Measurements from ENCODE around the gene YDJC. TPM values are rescaled to one million over a fixed set of nuclear protein-coding genes. Genes with fewer than 3 reads are reported as not detected.

Gene YDJC
- total and polyA plus RNA-seq, 9 of the 15 experiments (the other 6 are each of a cell fraction or from before 2014, with no cell fraction given): 13.5 to 871 (median 164) TPM

DNA sequence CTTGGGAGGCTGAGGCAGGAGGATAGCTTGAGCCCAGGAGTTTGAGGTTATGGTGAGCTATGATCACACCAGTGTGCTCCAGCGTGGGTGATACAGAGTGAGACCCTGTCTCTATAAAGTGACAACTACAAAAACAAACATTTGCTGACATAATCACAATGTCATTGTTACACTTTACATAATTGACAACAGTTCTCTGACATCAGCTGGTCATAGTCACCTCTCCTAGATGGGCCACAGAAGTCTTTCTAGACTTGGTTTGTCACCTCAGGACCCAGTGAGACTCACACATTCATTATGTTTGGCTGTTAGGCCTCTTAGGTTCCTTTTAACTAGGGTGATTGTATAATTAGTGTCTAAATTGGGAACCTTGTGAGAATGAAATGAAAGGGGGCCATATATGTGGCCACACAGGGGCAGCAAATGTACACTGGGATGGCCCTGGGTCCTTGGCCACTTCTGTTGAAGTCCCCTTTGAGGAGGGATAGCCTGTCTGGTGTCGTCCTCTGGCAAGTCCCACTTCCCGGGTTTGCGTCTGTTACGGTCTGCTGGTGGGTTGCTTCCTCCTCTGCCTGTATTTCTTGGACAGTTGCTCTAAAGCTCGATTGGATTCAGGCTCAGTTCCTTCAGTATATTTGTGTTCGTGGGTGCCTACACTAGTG is 30.2 kb upstream of the YDJC start (continued):
- TF ChIP-seq, protein P1, sequence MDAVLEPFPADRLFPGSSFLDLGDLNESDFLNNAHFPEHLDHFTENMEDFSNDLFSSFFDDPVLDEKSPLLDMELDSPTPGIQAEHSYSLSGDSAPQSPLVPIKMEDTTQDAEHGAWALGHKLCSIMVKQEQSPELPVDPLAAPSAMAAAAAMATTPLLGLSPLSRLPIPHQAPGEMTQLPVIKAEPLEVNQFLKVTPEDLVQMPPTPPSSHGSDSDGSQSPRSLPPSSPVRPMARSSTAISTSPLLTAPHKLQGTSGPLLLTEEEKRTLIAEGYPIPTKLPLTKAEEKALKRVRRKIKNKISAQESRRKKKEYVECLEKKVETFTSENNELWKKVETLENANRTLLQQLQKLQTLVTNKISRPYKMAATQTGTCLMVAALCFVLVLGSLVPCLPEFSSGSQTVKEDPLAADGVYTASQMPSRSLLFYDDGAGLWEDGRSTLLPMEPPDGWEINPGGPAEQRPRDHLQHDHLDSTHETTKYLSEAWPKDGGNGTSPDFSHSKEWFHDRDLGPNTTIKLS (IDR thresholded peaks at IDR 0.05; ENCODE audit: borderline replicate concordance, low read depth): no peak
- TF ChIP-seq, protein P2, sequence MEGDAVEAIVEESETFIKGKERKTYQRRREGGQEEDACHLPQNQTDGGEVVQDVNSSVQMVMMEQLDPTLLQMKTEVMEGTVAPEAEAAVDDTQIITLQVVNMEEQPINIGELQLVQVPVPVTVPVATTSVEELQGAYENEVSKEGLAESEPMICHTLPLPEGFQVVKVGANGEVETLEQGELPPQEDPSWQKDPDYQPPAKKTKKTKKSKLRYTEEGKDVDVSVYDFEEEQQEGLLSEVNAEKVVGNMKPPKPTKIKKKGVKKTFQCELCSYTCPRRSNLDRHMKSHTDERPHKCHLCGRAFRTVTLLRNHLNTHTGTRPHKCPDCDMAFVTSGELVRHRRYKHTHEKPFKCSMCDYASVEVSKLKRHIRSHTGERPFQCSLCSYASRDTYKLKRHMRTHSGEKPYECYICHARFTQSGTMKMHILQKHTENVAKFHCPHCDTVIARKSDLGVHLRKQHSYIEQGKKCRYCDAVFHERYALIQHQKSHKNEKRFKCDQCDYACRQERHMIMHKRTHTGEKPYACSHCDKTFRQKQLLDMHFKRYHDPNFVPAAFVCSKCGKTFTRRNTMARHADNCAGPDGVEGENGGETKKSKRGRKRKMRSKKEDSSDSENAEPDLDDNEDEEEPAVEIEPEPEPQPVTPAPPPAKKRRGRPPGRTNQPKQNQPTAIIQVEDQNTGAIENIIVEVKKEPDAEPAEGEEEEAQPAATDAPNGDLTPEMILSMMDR (IDR thresholded peaks at IDR 0.05 in 2 of 3, conservative IDR thresholded peaks at IDR 0.05 in 1 of 3; ENCODE audit: insufficient read depth in 2 of 3, low read depth in 1 of 3, low read length in 3 of 3): peak in 2 of 3 experiments; percentile 76 to 80; a peak in 4 of 6 replicates
- TF ChIP-seq MYBL2 (IDR thresholded peaks at IDR 0.05; ENCODE audit: low read depth) (no peak), MYBL2 (CRISPR knock-in tag; IDR thresholded peaks at IDR 0.05; ENCODE audit: borderline replicate concordance) (no peak)
- TF ChIP-seq, protein P3, sequence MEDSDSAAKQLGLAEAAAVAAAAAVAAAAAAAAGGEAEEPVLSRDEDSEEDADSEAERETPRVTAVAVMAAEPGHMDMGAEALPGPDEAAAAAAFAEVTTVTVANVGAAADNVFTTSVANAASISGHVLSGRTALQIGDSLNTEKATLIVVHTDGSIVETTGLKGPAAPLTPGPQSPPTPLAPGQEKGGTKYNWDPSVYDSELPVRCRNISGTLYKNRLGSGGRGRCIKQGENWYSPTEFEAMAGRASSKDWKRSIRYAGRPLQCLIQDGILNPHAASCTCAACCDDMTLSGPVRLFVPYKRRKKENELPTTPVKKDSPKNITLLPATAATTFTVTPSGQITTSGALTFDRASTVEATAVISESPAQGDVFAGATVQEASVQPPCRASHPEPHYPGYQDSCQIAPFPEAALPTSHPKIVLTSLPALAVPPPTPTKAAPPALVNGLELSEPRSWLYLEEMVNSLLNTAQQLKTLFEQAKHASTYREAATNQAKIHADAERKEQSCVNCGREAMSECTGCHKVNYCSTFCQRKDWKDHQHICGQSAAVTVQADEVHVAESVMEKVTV (CRISPR knock-in tag; IDR thresholded peaks at IDR 0.05): no peak
- TF ChIP-seq, protein P4, sequence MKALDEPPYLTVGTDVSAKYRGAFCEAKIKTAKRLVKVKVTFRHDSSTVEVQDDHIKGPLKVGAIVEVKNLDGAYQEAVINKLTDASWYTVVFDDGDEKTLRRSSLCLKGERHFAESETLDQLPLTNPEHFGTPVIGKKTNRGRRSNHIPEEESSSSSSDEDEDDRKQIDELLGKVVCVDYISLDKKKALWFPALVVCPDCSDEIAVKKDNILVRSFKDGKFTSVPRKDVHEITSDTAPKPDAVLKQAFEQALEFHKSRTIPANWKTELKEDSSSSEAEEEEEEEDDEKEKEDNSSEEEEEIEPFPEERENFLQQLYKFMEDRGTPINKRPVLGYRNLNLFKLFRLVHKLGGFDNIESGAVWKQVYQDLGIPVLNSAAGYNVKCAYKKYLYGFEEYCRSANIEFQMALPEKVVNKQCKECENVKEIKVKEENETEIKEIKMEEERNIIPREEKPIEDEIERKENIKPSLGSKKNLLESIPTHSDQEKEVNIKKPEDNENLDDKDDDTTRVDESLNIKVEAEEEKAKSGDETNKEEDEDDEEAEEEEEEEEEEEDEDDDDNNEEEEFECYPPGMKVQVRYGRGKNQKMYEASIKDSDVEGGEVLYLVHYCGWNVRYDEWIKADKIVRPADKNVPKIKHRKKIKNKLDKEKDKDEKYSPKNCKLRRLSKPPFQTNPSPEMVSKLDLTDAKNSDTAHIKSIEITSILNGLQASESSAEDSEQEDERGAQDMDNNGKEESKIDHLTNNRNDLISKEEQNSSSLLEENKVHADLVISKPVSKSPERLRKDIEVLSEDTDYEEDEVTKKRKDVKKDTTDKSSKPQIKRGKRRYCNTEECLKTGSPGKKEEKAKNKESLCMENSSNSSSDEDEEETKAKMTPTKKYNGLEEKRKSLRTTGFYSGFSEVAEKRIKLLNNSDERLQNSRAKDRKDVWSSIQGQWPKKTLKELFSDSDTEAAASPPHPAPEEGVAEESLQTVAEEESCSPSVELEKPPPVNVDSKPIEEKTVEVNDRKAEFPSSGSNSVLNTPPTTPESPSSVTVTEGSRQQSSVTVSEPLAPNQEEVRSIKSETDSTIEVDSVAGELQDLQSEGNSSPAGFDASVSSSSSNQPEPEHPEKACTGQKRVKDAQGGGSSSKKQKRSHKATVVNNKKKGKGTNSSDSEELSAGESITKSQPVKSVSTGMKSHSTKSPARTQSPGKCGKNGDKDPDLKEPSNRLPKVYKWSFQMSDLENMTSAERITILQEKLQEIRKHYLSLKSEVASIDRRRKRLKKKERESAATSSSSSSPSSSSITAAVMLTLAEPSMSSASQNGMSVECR (CRISPR knock-in tag; IDR thresholded peaks at IDR 0.05): no peak
- TF ChIP-seq, protein P5, sequence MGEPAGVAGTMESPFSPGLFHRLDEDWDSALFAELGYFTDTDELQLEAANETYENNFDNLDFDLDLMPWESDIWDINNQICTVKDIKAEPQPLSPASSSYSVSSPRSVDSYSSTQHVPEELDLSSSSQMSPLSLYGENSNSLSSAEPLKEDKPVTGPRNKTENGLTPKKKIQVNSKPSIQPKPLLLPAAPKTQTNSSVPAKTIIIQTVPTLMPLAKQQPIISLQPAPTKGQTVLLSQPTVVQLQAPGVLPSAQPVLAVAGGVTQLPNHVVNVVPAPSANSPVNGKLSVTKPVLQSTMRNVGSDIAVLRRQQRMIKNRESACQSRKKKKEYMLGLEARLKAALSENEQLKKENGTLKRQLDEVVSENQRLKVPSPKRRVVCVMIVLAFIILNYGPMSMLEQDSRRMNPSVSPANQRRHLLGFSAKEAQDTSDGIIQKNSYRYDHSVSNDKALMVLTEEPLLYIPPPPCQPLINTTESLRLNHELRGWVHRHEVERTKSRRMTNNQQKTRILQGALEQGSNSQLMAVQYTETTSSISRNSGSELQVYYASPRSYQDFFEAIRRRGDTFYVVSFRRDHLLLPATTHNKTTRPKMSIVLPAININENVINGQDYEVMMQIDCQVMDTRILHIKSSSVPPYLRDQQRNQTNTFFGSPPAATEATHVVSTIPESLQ (CRISPR knock-in tag; IDR thresholded peaks at IDR 0.05): no peak

Data from K562 (cell line).